HEK293T (cell line): Measurements from ENCODE around the gene CD200R1.

ENCODE experiments used
- ARNT ChIP-seq: fragments of 450-650 bp; IDR thresholded peaks from 2 replicates; pipeline ENCODE4 v1.6.1; 2017; ENCODE audit warnings: mild to moderate bottlenecking
- ELF4 ChIP-seq: fragments of 450-650 bp; IDR thresholded peaks from 2 replicates; pipeline ENCODE4 v1.6.1; 2017; ENCODE audit warnings: antibody characterized with exemption
- FOXK2 ChIP-seq: fragments of 450-650 bp; IDR thresholded peaks from 2 replicates; pipeline ENCODE4 v1.6.1; 2016; ENCODE audit warnings: mild to moderate bottlenecking
- FOXM1 ChIP-seq: fragments of 450-650 bp; IDR thresholded peaks from 2 replicates; pipeline ENCODE4 v1.6.1; 2017; ENCODE audit warnings: mild to moderate bottlenecking, borderline replicate concordance
- HDGF ChIP-seq: fragments of 450-650 bp; IDR thresholded peaks from 2 replicates; pipeline ENCODE4 v1.6.1; 2017; ENCODE audit warnings: antibody characterized with exemption, borderline replicate concordance
- NFRKB ChIP-seq: fragments of 450-650 bp; IDR thresholded peaks from 2 replicates; pipeline ENCODE4 v1.6.1; 2016; ENCODE audit warnings: mild to moderate bottlenecking, moderate library complexity
- TARDBP ChIP-seq: fragments of 450-650 bp; IDR thresholded peaks from 2 replicates; pipeline ENCODE4 v1.6.1; 2016

DNA sequence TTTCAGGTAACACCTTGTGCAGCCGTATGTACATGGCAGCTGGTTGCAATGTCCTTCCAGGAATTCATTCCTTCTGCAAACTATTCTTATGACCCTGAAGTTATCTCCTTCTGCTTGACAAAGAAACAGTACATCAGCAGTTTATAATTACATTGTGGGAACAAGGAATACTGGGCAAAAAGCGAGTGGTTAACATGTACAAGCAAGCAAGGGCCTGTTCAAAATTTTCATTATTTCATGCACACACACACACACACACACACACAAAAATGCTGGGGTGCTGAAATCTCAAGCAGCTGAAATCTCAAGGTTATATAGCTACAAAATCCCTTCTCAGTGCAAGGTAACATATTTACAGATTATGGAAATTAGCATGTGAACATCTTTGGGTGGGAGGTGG, 46.6 kb upstream of the CD200R1 start:
- TF ChIP-seq ELF4 (no peak), FOXK2 (no peak), ARNT (no peak), FOXM1 (no peak), NFRKB (no peak), HDGF (no peak), TARDBP (no peak)
